HG03039 (cell line): ENCODE measurements around the gene GFRA1.
"Not testable (repeated sequence)": the region's sequence is repeated elsewhere in the genome, so short reads cannot be mapped to it uniquely, and the experiment has no call there.

Source experiments
- ATAC-seq: cut with Tn5 transposase; IDR thresholded peaks from one replicate; pipeline ENCODE4 v1.9.1; 2021; ENCODE audit warnings: mild to moderate bottlenecking, moderate library complexity; ENCODE audit not compliant: unreplicated experiment

Gene GFRA1

GRCh38 chr10:116076621-116077020, 196.4 kb downstream of the GFRA1 start:
- ATAC-seq = no peak

GRCh38 chr10:116073510-116073909, 199.5 kb downstream of the GFRA1 start:
- ATAC-seq = no peak

GRCh38 chr10:116073001-116073400, 200.0 kb downstream of the GFRA1 start:
- no peak for ATAC-seq

GRCh38 chr10:116071453-116072148, 201.4 kb downstream of the GFRA1 start:
- no peak for ATAC-seq

GRCh38 chr10:116070743-116071320, 202.2 kb downstream of the GFRA1 start:
- no peak for ATAC-seq

- no peak for ATAC-seq
Measured at GRCh38 chr10:116069856-116070255, 203.2 kb downstream of the GFRA1 start.

GRCh38 chr10:116067825-116068224, 205.2 kb downstream of the GFRA1 start:
- no peak for ATAC-seq

- ATAC-seq = no peak
Measured at GRCh38 chr10:116063107-116063506, 209.9 kb downstream of the GFRA1 start.

GRCh38 chr10:116060864-116061263, 212.1 kb downstream of the GFRA1 start:
- no peak for ATAC-seq

GRCh38 chr10:116059320-116059719, 213.7 kb downstream of the GFRA1 start:
- ATAC-seq = no peak

GRCh38 chr10:116056445-116057293, 216.3 kb downstream of the GFRA1 start:
- ATAC-seq = no peak

GRCh38 chr10:116055917-116056252, 217.1 kb downstream of the GFRA1 start:
- no peak for ATAC-seq

- no peak for ATAC-seq
Measured at GRCh38 chr10:116055252-116055916, 217.6 kb downstream of the GFRA1 start.

GRCh38 chr10:116053910-116054309, 219.1 kb downstream of the GFRA1 start:
- ATAC-seq = no peak

- not testable (repeated sequence) for ATAC-seq
Measured at GRCh38 chr10:116053009-116053730, 219.8 kb downstream of the GFRA1 start.

GRCh38 chr10:116052522-116052921, 220.5 kb downstream of the GFRA1 start:
- not testable (repeated sequence) for ATAC-seq

GRCh38 chr10:116049974-116050304, 223.1 kb downstream of the GFRA1 start:
- ATAC-seq = no peak

GRCh38 chr10:116049158-116049973, 223.6 kb downstream of the GFRA1 start:
- no peak for ATAC-seq

- no peak for ATAC-seq
Measured at GRCh38 chr10:116045366-116046356, 227.3 kb downstream of the GFRA1 start.
